GM21786 (cell line): Measurements from ENCODE around the gene WDFY2.
"Not testable (repeated sequence)": the region's sequence is repeated elsewhere in the genome, so short reads cannot be mapped to it uniquely, and the experiment has no call there.

Source experiments
- ATAC-seq: cut with Tn5 transposase; IDR thresholded peaks from one replicate; pipeline ENCODE4 v1.9.1; 2021; ENCODE audit not compliant: unreplicated experiment

The WDFY2 gene

DNA sequence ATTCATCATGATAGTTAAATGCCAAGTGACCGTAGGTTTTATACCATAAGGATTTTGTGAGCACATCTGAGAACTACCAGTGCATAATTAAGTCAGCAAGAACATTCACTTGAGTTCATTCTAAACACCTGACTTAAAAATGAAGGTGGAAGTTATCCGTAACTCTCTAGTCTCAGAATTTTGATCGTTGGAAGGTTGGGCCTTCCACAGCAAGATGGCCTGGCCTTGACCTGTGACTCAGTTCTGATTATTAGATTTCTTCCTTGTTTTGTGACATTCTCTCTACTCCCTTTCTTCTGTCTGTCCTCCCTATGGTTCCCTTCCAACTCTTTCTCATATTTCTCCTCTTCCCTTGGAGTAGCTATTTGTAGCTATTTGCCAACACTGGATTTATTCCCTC is 20.0 kb upstream of the WDFY2 start:
- ATAC-seq: no peak

DNA sequence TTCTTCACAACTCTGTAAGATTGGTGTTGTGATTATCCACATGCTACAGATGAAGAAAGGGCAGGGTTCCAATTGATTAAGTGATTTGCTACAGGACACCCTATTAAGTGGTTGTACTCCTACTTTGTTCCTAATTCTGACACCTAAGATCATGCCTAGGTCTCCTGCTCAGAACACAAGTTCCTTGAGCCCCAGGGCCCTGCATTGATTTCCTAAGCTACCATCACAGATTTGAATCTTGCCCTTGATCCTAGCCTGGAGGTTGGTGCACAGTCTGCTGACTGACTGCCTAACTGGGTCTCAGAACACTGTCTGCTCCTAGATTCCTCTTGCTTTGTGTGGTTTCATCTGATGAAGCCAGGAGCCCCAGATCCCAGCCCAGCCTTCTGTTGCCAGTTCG is 19.6 kb upstream of the WDFY2 start:
- ATAC-seq: no peak

- not testable (repeated sequence) for ATAC-seq
Observed at GRCh38 chr13:51569001-51569400, 15.3 kb upstream of the WDFY2 start.

- ATAC-seq: no peak
Observed at GRCh38 chr13:51576754-51577153, 7.5 kb upstream of the WDFY2 start.

DNA sequence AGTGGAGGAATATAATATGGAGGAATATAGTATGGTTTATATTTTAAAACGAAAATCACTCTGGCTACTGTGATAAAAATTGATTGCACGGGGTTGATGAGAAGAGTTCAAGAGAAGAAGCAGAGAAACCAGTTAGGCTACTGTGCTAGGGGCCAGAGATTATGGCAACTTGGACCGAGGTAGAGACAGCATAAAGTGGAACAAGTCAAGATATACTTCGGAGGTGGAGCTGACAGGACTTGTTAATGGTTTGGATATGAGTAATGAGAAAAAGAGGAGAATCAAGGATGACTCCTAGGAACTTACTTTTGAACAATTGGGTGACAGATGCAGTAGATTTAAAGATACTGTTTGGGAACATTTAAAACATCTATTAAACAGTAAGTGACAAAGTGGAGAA is 6.6 kb upstream of the WDFY2 start:
- no peak for ATAC-seq

DNA sequence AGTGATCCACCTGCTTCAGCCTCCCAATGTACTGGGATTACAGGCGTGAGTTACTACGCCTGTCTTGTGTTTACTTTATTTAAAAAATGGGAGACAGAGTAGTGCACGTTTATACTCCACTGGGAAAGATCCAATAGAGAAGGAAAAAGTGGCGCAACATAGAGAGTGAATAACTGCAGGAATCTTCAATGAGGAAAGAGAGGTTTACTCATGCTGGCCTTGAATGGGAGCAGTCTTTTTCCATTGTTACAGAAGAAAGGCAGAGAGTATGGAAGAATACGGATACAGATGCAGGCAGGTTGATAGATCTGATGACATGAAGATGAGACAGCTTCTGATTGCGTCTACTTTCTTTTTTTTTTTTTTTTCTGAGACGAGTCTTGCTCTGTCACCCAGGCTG is 4.6 kb upstream of the WDFY2 start:
- no peak for ATAC-seq

- ATAC-seq: no peak
Observed at GRCh38 chr13:51581148-51581820, 3.0 kb upstream of the WDFY2 start.

- no peak for ATAC-seq
Observed at GRCh38 chr13:51583469-51583874, 790 bp upstream of the WDFY2 start.

- peak; percentile 18 for ATAC-seq
Observed at GRCh38 chr13:51584731-51585672, 740 bp downstream of the WDFY2 start.

GRCh38 chr13:51585696-51586095 is 1.4 kb downstream of the WDFY2 start:
- ATAC-seq: no peak

- no peak for ATAC-seq
Observed at GRCh38 chr13:51587372-51587771, 3.1 kb downstream of the WDFY2 start.

GRCh38 chr13:51588406-51588949 is 4.2 kb downstream of the WDFY2 start:
- ATAC-seq: no peak

GRCh38 chr13:51589793-51590192 is 5.5 kb downstream of the WDFY2 start:
- ATAC-seq: no peak

GRCh38 chr13:51590231-51590970 is 6.1 kb downstream of the WDFY2 start:
- ATAC-seq: no peak

DNA sequence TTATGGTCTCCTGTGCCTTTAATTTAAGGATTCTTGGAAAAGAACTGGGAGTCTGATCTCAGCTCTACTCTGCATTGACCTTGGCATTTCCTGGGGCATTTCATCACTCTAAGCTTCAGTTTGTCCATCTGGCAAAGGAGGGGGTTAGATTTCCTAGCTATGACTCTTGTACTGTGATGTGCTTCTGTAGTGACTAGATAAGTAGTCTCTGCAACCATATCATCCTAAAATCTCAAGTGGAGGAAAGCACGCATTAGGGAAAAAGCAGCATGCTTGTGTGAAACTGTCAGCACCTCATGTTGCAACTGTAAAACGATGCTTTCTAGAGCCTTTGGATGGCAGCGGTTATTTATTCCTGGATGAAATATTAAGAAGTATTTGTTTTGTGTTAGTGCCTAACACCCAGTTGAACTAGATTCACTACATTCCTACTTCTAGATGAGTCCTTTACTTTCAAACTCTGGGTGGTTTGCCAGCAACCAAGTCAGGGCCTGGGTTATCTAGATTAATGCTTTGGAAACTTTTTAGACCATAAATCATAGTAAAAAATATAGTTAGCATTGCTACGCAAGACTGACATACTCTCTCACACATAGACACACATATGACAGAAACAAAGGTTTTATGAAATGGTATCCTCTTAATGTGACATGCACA is 6.8 kb downstream of the WDFY2 start:
- no peak for ATAC-seq

DNA sequence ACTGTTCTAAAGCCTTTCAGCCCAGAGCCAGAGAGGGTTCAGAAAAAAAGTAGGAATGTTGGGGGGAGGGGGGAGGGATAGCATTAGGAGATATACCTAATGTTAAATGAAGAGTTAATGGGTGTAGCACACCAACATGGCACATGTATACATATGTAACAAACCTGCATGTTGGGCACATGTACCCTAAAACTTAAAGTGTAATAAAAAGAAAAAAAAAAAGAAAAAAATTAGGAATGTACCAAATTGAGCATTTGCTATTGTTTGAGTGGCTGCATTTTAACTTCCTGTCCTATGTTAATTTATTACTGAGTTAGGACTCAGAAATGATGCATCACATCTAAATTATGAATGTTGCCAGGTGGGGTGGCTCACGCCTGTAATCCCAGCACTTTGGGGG is 7.7 kb downstream of the WDFY2 start:
- ATAC-seq: not testable (repeated sequence)

DNA sequence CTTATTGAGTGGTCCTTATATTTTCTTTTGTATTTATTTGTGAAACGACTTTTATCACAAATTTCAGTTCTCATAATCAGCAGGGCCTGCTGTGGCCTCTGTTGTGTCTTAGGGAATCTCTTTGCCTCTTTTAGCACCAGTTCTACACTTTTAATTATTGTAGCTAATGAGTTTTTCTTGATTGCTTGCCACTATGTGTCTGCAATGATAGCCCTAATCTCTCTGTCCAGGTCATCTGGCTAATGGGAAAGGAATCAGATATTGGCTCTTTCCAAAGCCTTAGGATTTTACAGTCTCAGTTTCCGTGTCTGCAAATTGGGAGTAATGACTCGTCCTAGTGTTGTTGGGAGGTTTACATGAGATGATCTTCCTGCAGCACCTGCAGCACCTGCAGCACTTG is 10.2 kb downstream of the WDFY2 start:
- ATAC-seq: no peak

DNA sequence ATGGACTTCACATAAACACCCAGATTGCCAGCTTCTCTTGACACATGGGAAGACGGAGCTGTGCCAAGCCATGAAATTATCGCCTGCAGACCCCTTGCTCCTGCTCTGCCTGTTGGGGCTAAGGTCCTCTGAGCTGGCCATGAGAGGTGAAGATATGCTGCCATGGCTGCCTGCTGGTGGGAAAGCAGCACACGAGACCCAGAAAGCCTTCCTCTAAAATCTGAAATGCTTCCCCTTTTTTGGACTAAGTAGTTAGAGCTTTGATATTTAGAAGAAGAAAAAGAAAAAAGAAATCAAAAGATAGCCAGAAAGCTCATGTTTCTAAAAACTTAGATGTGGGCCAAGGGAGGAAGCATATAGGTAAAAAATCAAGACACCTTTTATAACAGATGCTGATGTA is 11.2 kb downstream of the WDFY2 start:
- ATAC-seq: no peak

DNA sequence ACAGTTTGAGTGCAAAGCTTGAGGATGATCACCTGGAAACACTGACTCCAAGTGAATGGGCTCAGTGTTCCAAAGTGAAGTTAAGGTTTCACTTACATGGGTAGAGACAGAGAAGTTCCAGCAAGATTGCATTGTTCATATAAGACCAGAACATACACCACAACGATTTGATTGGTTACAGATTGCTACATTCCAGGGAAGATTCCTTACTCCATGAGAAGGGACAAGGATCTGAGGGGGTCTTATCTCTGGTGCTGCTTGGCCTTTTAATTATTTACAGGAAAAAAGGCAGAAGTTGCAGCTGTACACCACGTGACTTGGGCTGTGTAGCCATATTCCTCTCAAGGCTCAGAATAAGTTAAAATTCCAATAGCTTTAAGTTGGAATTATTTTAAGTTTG is 12.3 kb downstream of the WDFY2 start:
- ATAC-seq: no peak

DNA sequence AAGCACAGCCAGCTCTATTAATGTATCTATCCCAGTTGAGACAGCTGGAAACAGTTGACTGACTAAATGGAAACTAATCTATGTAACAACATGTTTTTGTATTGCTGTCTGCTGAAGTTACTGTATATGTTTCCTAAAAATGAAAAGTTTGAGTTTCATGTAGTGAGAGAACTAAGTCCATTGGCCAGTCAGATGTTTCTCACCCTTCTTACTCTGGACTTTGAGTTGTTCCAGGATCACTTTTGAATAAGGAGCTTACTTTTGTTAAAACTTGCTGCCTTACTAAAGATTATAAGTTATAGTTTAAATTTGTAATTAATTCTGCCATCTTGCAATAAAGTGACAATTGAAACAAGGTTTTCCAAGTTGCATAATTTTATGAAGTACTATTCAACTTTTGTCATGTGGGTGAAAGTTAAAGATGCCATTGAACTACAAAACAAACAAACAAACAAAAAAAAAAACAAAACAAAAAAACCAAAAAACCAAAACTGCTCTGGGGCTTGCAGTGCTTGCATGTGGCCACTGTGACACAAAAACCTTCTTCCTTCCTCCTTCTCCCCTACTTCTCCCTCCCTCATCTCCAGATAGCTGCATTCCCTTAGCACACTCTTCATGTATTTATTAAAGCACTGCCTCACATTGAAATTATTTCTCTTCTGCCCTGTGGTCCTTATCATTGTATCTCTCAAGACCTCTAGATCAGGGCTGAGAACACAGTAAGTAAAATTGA is 15.3 kb downstream of the WDFY2 start:
- no peak for ATAC-seq
